GM12873 (cell line): Measurements from ENCODE around the gene DFFA.
A peak's percentile ranks its signal among the peaks of the same experiment; 100 is the strongest.

ENCODE experiments used
- TF ChIP-seq, protein P1 (sequence below): IDR thresholded peaks from 2 replicates; pipeline ENCODE4 v1.5.1; 2012; ENCODE audit warnings: low read depth, mild to moderate bottlenecking, moderate library complexity, low read length, control low read depth; ENCODE audit not compliant: insufficient read depth; ENCODE audit errors: missing control alignments

Gene DFFA

DNA sequence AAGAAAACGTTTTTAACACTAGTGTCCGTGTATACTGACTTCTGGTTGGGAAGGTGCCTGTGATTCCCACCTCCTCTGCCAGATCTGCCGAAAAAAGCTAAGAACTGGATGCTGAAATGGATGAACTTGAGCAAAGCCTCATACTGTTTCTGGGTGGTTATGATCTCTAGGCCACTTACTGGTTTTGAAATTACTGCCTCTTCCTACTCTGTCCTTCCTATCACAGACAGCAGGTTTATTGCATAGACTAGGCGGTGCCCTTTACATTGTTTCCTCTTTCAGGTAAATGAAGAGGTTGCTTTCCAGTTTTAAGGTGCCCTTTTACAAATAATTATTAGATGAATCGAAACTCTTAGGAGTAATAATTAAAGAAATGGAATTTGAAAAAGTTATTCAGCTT, 29.9 kb upstream of the DFFA start:
- TF ChIP-seq, protein P1, sequence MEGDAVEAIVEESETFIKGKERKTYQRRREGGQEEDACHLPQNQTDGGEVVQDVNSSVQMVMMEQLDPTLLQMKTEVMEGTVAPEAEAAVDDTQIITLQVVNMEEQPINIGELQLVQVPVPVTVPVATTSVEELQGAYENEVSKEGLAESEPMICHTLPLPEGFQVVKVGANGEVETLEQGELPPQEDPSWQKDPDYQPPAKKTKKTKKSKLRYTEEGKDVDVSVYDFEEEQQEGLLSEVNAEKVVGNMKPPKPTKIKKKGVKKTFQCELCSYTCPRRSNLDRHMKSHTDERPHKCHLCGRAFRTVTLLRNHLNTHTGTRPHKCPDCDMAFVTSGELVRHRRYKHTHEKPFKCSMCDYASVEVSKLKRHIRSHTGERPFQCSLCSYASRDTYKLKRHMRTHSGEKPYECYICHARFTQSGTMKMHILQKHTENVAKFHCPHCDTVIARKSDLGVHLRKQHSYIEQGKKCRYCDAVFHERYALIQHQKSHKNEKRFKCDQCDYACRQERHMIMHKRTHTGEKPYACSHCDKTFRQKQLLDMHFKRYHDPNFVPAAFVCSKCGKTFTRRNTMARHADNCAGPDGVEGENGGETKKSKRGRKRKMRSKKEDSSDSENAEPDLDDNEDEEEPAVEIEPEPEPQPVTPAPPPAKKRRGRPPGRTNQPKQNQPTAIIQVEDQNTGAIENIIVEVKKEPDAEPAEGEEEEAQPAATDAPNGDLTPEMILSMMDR, result no peak

DNA sequence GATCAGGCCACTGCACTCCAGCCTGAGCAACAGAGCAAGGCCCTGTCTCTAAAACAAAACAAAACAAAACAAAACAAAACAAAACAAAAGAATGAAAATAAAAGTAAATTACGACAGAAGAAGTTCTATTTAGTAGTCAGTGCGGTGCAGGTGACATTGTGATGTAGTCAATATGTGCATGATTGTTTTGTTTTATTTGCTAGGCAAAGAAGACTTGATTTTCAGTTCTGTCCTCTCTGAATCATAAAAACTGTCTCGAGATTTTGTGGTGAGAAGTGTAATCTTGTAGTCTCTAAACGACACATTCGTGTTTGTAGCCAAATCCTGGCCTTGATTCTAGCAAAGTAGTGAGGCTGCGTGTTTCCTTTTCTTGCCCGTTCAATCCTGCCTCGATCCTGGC, 25.9 kb upstream of the DFFA start:
- TF ChIP-seq, protein P1, result no peak

DNA sequence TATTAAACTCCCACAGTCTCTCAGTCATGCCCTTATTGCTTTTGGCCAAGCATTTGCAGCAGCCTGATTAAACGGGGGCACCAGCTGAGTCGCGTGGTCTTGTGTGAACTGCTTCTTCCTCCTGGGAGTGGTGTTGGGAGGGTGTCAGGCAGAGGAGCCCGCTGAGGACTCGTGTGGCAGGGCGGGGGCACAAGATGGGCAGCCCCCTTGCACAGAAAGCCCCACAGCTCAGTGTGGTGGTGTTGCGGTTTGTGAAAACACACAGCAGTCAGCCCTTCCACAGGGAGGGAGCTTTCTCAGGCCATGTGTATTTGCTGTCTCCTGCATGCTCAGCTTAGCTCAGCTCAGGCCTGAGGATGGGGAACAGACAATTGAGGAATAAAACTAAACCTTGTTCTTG, 24.8 kb upstream of the DFFA start:
- TF ChIP-seq, protein P1, result no peak

DNA sequence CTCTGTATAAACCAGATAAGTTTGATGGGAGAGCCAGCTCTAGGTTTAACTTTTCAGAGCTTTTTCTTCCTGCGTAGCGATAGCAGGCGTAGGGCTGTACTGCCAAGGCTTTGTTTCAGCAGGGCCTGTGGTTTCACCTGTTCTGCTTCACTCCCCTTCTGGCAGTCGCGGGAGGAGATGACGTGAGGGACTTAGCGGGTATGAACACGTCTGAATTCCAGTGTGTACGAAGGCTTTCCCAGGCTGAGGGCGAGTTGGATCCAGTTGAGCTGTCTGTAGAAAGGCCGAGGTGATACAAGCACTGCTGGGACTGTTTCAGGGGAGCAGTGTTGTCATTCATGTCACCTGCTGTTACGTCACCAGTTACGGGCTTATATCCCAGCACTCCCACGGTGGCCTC, 23.6 kb upstream of the DFFA start:
- TF ChIP-seq, protein P1, result no peak

DNA sequence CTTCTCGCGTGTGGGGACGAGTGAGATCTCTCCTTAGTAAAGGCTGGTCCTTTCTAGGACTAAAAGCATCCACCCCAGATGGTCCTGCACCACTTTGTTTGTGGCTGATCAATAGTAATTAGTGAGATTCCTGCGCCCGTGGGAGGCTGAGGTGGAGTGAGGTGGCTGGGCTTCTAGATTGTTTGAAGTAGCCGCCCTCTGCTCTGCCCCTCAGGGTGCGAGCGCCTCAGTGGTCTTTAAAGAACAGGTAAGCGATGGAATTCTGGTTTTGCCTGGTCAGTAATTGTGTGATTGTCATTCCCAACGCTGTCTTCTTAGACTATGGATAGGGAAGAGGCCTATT, 23.1 kb upstream of the DFFA start:
- TF ChIP-seq, protein P1, result no peak

DNA sequence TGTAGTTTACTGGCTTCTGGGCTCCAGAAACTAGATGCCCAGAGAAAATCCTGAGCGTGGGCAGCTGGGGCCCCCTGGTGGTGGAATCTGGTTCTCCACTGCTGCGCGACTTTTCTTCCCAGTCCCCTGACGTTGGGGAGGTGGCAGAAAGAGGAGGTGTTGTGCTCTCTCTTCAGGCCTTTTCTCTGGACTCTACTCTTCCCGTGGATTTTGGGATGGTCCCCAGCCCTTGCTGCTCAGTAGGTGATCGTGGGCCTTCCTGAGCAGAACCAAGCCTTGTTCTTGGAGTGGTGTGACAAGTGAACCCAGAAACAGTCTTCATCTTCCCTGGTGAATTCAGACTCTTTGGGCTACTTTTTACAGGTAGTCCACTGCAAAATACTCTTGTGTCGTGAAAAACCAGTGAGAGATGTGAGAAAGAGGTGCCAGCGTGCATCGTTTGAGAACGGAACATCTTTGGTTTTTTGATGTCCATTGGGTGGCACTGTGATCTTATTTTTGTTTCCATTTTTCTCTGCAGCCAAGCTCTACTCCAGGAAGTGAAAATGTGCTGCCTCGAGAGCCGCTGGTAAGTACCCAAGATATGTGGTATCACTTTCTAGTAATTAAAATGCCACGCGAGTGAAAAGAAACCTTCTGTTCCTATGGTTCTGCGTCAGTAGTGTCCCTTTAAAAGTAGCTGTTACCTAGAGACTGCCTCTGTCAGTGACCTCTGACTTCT, 22.6 kb upstream of the DFFA start:
- TF ChIP-seq, protein P1, result peak; percentile 91

DNA sequence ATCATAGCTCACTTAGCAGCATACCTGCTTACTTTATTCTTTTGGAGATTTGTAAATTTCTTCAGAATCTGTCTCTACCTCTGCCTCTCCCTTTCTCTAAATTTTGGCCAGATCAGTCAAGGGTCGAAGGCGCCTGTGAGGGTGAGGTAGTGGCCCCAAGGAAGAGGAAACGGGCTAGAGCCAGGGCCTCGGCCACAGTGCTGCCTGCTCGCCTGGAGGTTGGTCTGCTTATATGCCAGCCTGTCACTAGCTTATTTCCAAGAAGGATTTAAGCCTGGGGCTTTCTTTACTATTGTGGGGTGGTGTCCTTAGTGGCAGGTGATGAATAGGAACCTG, 22.1 kb upstream of the DFFA start:
- TF ChIP-seq, protein P1, result no peak
